PC-9 (cell line): Measurements from ENCODE around the gene MT1E.

ENCODE experiments used
- EZH2 ChIP-seq: fragments of 200-600 bp; sonication (generic); IDR thresholded peaks from 2 replicates; pipeline ENCODE4 v1.8.0; 2017; ENCODE audit warnings: antibody characterized with exemption, low read depth
- TF ChIP-seq, protein P1 (sequence below): fragments of 200-600 bp; sonication (generic); conservative IDR thresholded peaks from 2 replicates; pipeline ENCODE4 v1.6.1; 2017; ENCODE audit warnings: mixed run types, antibody characterized with exemption, mild to moderate bottlenecking, moderate library complexity

DNA sequence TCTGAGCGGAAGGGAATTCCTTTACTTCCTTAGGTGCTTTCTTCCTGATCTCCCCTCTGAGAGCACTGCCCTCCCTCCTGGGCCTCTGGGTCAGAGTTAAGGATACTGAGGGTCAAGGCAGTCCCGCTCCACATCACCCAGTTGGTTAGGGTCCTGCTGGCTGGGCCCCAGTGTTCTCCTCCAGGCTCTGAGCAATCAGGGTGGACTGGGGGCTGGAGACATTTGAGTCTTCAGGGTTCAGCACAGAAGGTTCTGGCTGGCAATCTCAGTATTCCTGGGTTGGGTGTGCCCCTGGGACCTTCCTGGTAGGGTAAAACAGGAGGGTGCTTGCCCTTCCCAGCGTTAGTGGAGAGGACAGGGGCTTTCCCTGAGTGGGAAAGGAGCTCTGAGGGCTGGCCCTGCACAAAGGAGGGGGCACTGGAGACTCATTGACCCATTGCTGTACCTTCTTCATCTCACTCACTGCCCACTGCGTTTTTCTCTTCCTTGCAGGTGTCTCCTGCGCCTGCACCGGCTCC lies 7.3 kb downstream of the MT1E start:
- TF ChIP-seq, protein P1, sequence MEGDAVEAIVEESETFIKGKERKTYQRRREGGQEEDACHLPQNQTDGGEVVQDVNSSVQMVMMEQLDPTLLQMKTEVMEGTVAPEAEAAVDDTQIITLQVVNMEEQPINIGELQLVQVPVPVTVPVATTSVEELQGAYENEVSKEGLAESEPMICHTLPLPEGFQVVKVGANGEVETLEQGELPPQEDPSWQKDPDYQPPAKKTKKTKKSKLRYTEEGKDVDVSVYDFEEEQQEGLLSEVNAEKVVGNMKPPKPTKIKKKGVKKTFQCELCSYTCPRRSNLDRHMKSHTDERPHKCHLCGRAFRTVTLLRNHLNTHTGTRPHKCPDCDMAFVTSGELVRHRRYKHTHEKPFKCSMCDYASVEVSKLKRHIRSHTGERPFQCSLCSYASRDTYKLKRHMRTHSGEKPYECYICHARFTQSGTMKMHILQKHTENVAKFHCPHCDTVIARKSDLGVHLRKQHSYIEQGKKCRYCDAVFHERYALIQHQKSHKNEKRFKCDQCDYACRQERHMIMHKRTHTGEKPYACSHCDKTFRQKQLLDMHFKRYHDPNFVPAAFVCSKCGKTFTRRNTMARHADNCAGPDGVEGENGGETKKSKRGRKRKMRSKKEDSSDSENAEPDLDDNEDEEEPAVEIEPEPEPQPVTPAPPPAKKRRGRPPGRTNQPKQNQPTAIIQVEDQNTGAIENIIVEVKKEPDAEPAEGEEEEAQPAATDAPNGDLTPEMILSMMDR, result no peak
- no peak for TF ChIP-seq EZH2
